ENCODE measurements around the gene AKAP7.

DNA sequence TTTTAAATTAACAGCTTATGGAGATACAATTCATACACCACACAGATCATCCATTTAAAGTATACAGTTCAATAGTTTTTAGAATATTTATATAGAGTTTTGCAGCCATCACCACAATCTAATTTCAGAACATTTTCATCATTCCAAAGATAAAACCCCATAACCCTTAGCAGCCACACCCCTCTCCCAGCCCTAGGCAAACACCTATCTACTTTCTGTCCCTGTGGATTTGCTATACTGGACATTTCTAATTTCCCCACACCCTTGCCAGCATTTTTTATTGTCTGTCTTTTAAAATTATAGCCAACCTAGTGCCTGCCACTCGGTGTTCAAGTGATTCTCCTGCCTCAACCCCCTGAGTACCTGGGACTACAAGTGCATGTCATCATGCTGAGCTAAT lies 23.0 kb upstream of the AKAP7 start:
- TF ChIP-seq CTCF (IDR thresholded peaks at IDR 0.05), result no peak
- TF ChIP-seq EP300 (IDR thresholded peaks at IDR 0.05), result no peak

All from suprapubic skin (tissue), 3 donors.